Lower lobe of right lung (tissue), 2 donors: ENCODE measurements around the gene STRBP. TPM values are rescaled to one million over a fixed set of nuclear protein-coding genes. Genes with fewer than 3 reads are reported as not detected.
A peak's percentile ranks its signal among the peaks of the same experiment; 100 is the strongest.

Experiments
- ATAC-seq, 2 donors: fragments of 200-7000 bp; cut with Tn5 transposase; one replicate each; pipeline ENCODE4 v1.9.1; 2020 to 2022; ENCODE audit warnings: mild to moderate bottlenecking in 2 of 2, moderate library complexity in 2 of 2
- DNase-seq: peaks from one replicate; pipeline ENCODE4 v3.0.0-alpha.2; 2020
- H3K27ac ChIP-seq: fragments of 200-600 bp; one replicate; pipeline ENCODE4 v1.8.0; 2022
- H3K27me3 ChIP-seq: fragments of 200-600 bp; one replicate; pipeline ENCODE4 v1.8.0; 2022; ENCODE audit warnings: low read depth
- H3K36me3 ChIP-seq: fragments of 200-600 bp; one replicate; pipeline ENCODE4 v1.8.0; 2022; ENCODE audit warnings: mild to moderate bottlenecking
- H3K4me1 ChIP-seq: fragments of 200-600 bp; one replicate; pipeline ENCODE4 v1.8.0; 2022
- H3K4me3 ChIP-seq: fragments of 200-600 bp; one replicate; pipeline ENCODE4 v1.8.0; 2022; ENCODE audit warnings: mild to moderate bottlenecking
- H3K9me3 ChIP-seq: fragments of 200-600 bp; one replicate; pipeline ENCODE4 v1.8.0; 2022
- CTCF ChIP-seq: fragments of 200-600 bp; IDR thresholded peaks from one replicate; pipeline ENCODE4 v1.8.0; 2022; ENCODE audit warnings: antibody characterized with exemption, mild to moderate bottlenecking
- intact Hi-C: fragments of 100-400 bp; cut with DNase I; formaldehyde crosslinking; loops from one replicate; pipeline ENCODE4 v1.11.0; 2022
- total RNA-seq: library from RNA; stranded (reverse); fragmentation: NEBNext Ultra II Directional; extraction: Animal tissue kit (Norgen Biotek cat#: 25700); gene quantifications from one replicate; pipeline ENCODE4 v1.2.1, GENCODE V29; 2021
- donor health status: DM: no; HTN: yes; CAD: no; lungs with severe emphysema.

Gene STRBP
- total RNA-seq, 1 donor from 2014 or later = 23.7 TPM

GRCh38 chr9:123119566-123119965 is 148.8 kb downstream of the STRBP start:
- H3K9me3 ChIP-seq = no peaks in the 10 kb centered on the region
- no peak for TF ChIP-seq CTCF

GRCh38 chr9:123116036-123116435 is 152.3 kb downstream of the STRBP start:
- peaks cover 6% of the 10 kb centered on the region for H3K36me3 ChIP-seq
- DNase-seq = no peak
- intact Hi-C loops = no loop called here
- H3K27me3 ChIP-seq = no peaks in the 10 kb centered on the region
- no peaks in the 10 kb centered on the region for H3K9me3 ChIP-seq
- H3K4me3 ChIP-seq = no peak overlapping the region
- no peak for ATAC-seq
- H3K4me1 ChIP-seq = peaks cover 11% of the 10 kb centered on the region
- no peak for TF ChIP-seq CTCF
- H3K27ac ChIP-seq = no peak overlapping the region

More at GRCh38 chr9:123119566-123119965, 148.8 kb downstream of the STRBP start:
- peaks cover 3% of the 10 kb centered on the region for H3K36me3 ChIP-seq
- no peaks in the 10 kb centered on the region for H3K4me1 ChIP-seq
- peak; percentile 66 for DNase-seq
- peak; percentile 87 to 88 for ATAC-seq
- intact Hi-C loops = no loop called here
- no peaks in the 10 kb centered on the region for H3K27me3 ChIP-seq
- no peak overlapping the region for H3K4me3 ChIP-seq
- H3K27ac ChIP-seq = no peak overlapping the region

GRCh38 chr9:123115146-123115913 is 153.1 kb downstream of the STRBP start:
- no peak overlapping the region for H3K27ac ChIP-seq
- no peak for TF ChIP-seq CTCF
- no peaks in the 10 kb centered on the region for H3K27me3 ChIP-seq
- H3K36me3 ChIP-seq = peaks cover 9% of the 10 kb centered on the region
- H3K4me3 ChIP-seq = no peak overlapping the region
- intact Hi-C loops = no loop called here
- DNase-seq (no peak), ATAC-seq (no peak)
- peaks cover 11% of the 10 kb centered on the region for H3K4me1 ChIP-seq
- H3K9me3 ChIP-seq = no peaks in the 10 kb centered on the region

GRCh38 chr9:123113185-123113584 is 155.2 kb downstream of the STRBP start:
- no peak overlapping the region for H3K27ac ChIP-seq
- no peak overlapping the region for H3K4me3 ChIP-seq
- H3K36me3 ChIP-seq = peaks cover 31% of the 10 kb centered on the region
- no peaks in the 10 kb centered on the region for H3K27me3 ChIP-seq
- TF ChIP-seq CTCF = no peak
- intact Hi-C loops = no loop called here
- H3K9me3 ChIP-seq = no peaks in the 10 kb centered on the region
- ATAC-seq = no peak
- peaks cover 11% of the 10 kb centered on the region for H3K4me1 ChIP-seq
- DNase-seq = no peak

GRCh38 chr9:123112015-123112975 is 156.1 kb downstream of the STRBP start:
- ATAC-seq (peak; percentile 39 to 54), DNase-seq (no peak)
- H3K36me3 ChIP-seq = peaks cover 40% of the 10 kb centered on the region
- TF ChIP-seq CTCF = no peak
- H3K4me3 ChIP-seq = no peak overlapping the region
- no peak overlapping the region for H3K27ac ChIP-seq
- no peaks in the 10 kb centered on the region for H3K27me3 ChIP-seq
- peaks cover 11% of the 10 kb centered on the region for H3K4me1 ChIP-seq
- H3K9me3 ChIP-seq = no peaks in the 10 kb centered on the region
- intact Hi-C loops = no loop called here
